IMR-90 (cell line): ENCODE results near the gene ACOX1. TPM values are rescaled to one million over a fixed set of nuclear protein-coding genes. Genes with fewer than 3 reads are reported as not detected.

Experiments used
- ATAC-seq: fragments of 200-7000 bp; cut with Tn5 transposase; 2 replicates; pipeline ENCODE4 v1.9.1; 2020; ENCODE audit warnings: low read depth, mild to moderate bottlenecking, moderate library complexity
- BruUV-seq: library from RNA; stranded (reverse); fragments of 400-500 nt; replicated peaks from 2 replicates; lab custom pipeline; 2021; lab: Mats Ljungman, UMichigan
- CTCF ChIA-PET: fragments of 300-600 bp; formaldehyde crosslinking; extraction: SDS; loops from one replicate; lab custom pipeline; 2021; ENCODE audit warnings: antibody characterized with exemption; lab: Yijun Ruan, JAX
- POLR2A ChIA-PET: fragments of 300-600 bp; sonication (Branson Sonifier 250); formaldehyde crosslinking; loops from one replicate; lab custom pipeline; 2022; ENCODE audit warnings: antibody characterized with exemption; ENCODE audit not compliant: unreplicated experiment; lab: Charles Lee
- DNase-seq: peaks from one replicate; pipeline ENCODE4 v3.0.0; 2013
- H2AFZ ChIP-seq: replicated peaks from 2 replicates; pipeline ENCODE3; 2013; ENCODE audit warnings: low read length, mild to moderate bottlenecking; ENCODE audit not compliant: poor library complexity
- H2AK5ac ChIP-seq: 2 replicates; pipeline ENCODE4 v1.6.1; 2013; ENCODE audit warnings: low read depth, low read length, inconsistent platforms
- H2AK9ac ChIP-seq: replicated peaks from 2 replicates; pipeline ENCODE3; 2013; ENCODE audit warnings: mild to moderate bottlenecking, low read depth, low read length, moderate library complexity; ENCODE audit not compliant: poor library complexity
- H2BK120ac ChIP-seq: 2 replicates; pipeline ENCODE4 v1.6.1; 2013; ENCODE audit warnings: low read depth, low read length, inconsistent platforms
- H2BK15ac ChIP-seq: 3 replicates; pipeline ENCODE4 v1.6.1; 2013; ENCODE audit warnings: low read depth, low read length, inconsistent platforms
- H2BK20ac ChIP-seq: 2 replicates; pipeline ENCODE4 v1.6.1; 2013; ENCODE audit warnings: low read depth, mild to moderate bottlenecking, inconsistent platforms, low read length, moderate library complexity
- H2BK5ac ChIP-seq: 2 replicates; pipeline ENCODE4 v1.6.1; 2013; ENCODE audit warnings: mild to moderate bottlenecking, low read depth, low read length, inconsistent platforms; ENCODE audit not compliant: poor library complexity, severe bottlenecking
- H3K14ac ChIP-seq: replicated peaks from 2 replicates; pipeline ENCODE4 v1.6.1; 2013; ENCODE audit warnings: low read depth, low read length, inconsistent platforms
- H3K18ac ChIP-seq: 2 replicates; pipeline ENCODE4 v1.6.1; 2013; ENCODE audit warnings: low read depth, low read length, control low read depth
- H3K23ac ChIP-seq: 2 replicates; pipeline ENCODE4 v1.6.1; 2013; ENCODE audit warnings: low read depth, low read length, inconsistent platforms
- H3K27ac ChIP-seq: 2 replicates; pipeline ENCODE4 v1.5.1; 2013; ENCODE audit warnings: mild to moderate bottlenecking, control low read depth, low read length; ENCODE audit not compliant: insufficient read depth
- H3K27me3 ChIP-seq: 2 replicates; pipeline ENCODE4 v1.6.1; 2013; ENCODE audit warnings: low read length; ENCODE audit not compliant: control insufficient read depth, insufficient read depth
- H3K36me3 ChIP-seq: 2 replicates; pipeline ENCODE4 v1.6.1; 2013; ENCODE audit warnings: low read length, mixed read lengths; ENCODE audit not compliant: control insufficient read depth, insufficient read depth
- H3K4ac ChIP-seq: 2 replicates; pipeline ENCODE4 v1.6.1; 2013; ENCODE audit warnings: low read depth, low read length, inconsistent platforms
- H3K4me1 ChIP-seq: 2 replicates; pipeline ENCODE4 v1.6.1; 2013; ENCODE audit warnings: low read length, mixed read lengths; ENCODE audit not compliant: control insufficient read depth, insufficient read depth
- H3K4me2 ChIP-seq: 2 replicates; pipeline ENCODE4 v1.6.1; 2013; ENCODE audit warnings: low read depth, mild to moderate bottlenecking, control low read depth, low read length, moderate library complexity
- H3K4me3 ChIP-seq: 2 replicates; pipeline ENCODE4 v1.5.1; 2013; ENCODE audit warnings: low read depth, mild to moderate bottlenecking, control low read depth, low read length, moderate library complexity; ENCODE audit not compliant: insufficient read depth
- H3K56ac ChIP-seq: 2 replicates; pipeline ENCODE4 v1.6.1; 2013; ENCODE audit warnings: low read length, inconsistent platforms; ENCODE audit not compliant: insufficient read depth; ENCODE audit errors: extremely low read depth
- H3K79me1 ChIP-seq, 2 experiments: 2 replicates each; pipeline ENCODE4 v1.6.1; 2013; ENCODE audit warnings: low read length in 2 of 2, inconsistent platforms in 1 of 2, low read depth in 1 of 2
- H3K9ac ChIP-seq: 2 replicates; pipeline ENCODE4 v1.6.1; 2013; ENCODE audit warnings: low read depth, low read length, control low read depth
- H3K9me1 ChIP-seq: 2 replicates; pipeline ENCODE4 v1.6.1; 2013; ENCODE audit warnings: low read length, inconsistent platforms; ENCODE audit not compliant: insufficient read depth
- H3K9me3 ChIP-seq: 2 replicates; pipeline ENCODE4 v1.6.1; 2013; ENCODE audit warnings: low read length; ENCODE audit not compliant: control insufficient read depth, insufficient read depth
- H4K20me1 ChIP-seq: 2 replicates; pipeline ENCODE4 v1.6.1; 2013; ENCODE audit warnings: low read length, inconsistent platforms; ENCODE audit not compliant: insufficient read depth
- H4K5ac ChIP-seq: 2 replicates; pipeline ENCODE4 v1.6.1; 2013; ENCODE audit warnings: mild to moderate bottlenecking, low read depth, low read length, control low read depth
- H4K8ac ChIP-seq, 2 experiments: 2 replicates each; pipeline ENCODE4 v1.6.1; 2013; ENCODE audit warnings: low read depth in 2 of 2, low read length in 2 of 2, control low read depth in 1 of 2, inconsistent platforms in 1 of 2
- H4K91ac ChIP-seq: 2 replicates; pipeline ENCODE4 v1.6.1; 2013; ENCODE audit warnings: low read depth, low read length, inconsistent platforms; ENCODE audit not compliant: insufficient read depth
- BHLHE40 ChIP-seq: fragments of 150-350 bp; IDR thresholded peaks from 2 replicates; pipeline ENCODE4 v1.6.1; 2016; ENCODE audit warnings: mild to moderate bottlenecking, low read depth, low read length
- RAD21 ChIP-seq: IDR thresholded peaks from 2 replicates; pipeline ENCODE4 v1.6.1; 2012; ENCODE audit warnings: low read length, improper control_type of control experiment
- WGBS, 2 experiments: methylation state at CpG; one replicate each; pipeline versions ENCODE4 v1.1.5 to v1.1.7; 2013; ENCODE audit warnings: missing lambda C conversion rate in 2 of 2; ENCODE audit not compliant: insufficient read length in 1 of 2; ENCODE audit errors: extremely low coverage in 2 of 2; 5-methylcytosine and 5-hydroxymethylcytosine counted together
- dilution Hi-C: fragments of 300-500 bp; cut with HindIII; formaldehyde crosslinking; loops from one replicate; pipeline ENCODE4 v1.14.3; 2018; ENCODE audit warnings: low sequenced_read_pairs; ENCODE audit not compliant: unreplicated experiment
- in situ Hi-C: fragments of 300-500 bp; cut with MboI; formaldehyde crosslinking; loops from 3 replicates; pipeline ENCODE4 v1.14.3; 2019; ENCODE audit warnings: low sequenced_read_pairs, inconsistent platforms, mixed read lengths
- intact Hi-C: fragments of 100-400 bp; cut with micrococcal nuclease; formaldehyde crosslinking; loops from 2 replicates; pipeline ENCODE4 v1.10.0; 2022
- polyA plus RNA-seq, 3 experiments: library from polyadenylated mRNA; depleted of rRNA; stranded (reverse); fragments of >200 nt; gene quantifications; 2 replicates each; pipeline ENCODE4 v1.2.3, GENCODE V29; 2012; ENCODE audit warnings: low replicate concordance in 1 of 3
- total RNA-seq: library from RNA; depleted of rRNA; stranded (reverse); fragments of >200 nt; gene quantifications from 2 replicates; pipeline ENCODE4 v1.2.3, GENCODE V29; 2012

The ACOX1 gene
- total and polyA plus RNA-seq, 2 of the 4 experiments (the other 2 are of a cell fraction), result 16.1 to 94.8 TPM

DNA sequence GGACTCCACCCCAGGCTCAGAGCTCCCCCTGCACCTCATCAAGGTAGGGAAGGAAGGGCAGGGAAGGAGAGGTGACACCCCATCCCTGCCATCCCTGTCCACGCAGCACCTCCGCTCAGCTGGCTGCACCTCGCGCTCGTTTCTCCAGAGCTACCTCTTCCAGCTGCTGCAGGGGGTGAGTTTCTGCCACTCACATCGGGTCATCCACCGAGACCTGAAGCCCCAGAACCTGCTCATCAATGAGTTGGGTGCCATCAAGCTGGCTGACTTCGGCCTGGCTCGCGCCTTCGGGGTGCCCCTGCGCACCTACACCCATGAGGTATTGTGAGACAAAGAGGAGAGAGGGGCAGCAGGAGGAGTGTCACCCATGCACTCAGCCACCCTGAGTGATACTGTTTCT is 23.1 kb upstream of the ACOX1 start:
- Histone ChIP-seq H2BK5ac (no peak overlapping the region), H3K18ac (no peak overlapping the region), H3K56ac (no peak overlapping the region), H2BK20ac (no peak overlapping the region), H3K9ac (no peak overlapping the region), H2BK15ac (no peak overlapping the region), H3K9me1 (0 out of 2 replicates have a peak, but pooled peaks cover 3% of the 10 kb centered on the region), H3K4me2 (no peak overlapping the region), H3K79me1 (peaks cover 0 to 6% of the 10 kb centered on the region in 2 experiments; a peak in 1 of 4 replicates), H2AFZ (no peak overlapping the region), H4K91ac (no peak overlapping the region), H2AK9ac (no peak overlapping the region), H3K27ac (no peak overlapping the region), H3K4me1 (peaks cover 10% of the 10 kb centered on the region), H4K20me1 (no peaks in the 10 kb centered on the region), H3K36me3 (peaks cover 3% of the 10 kb centered on the region; the same call in 1 of the 2 replicates), H3K23ac (no peak overlapping the region), H3K27me3 (no peaks in the 10 kb centered on the region), H2BK120ac (no peak overlapping the region), H3K4me3 (no peak overlapping the region), H4K8ac (no peak overlapping the region), H2AK5ac (no peak overlapping the region), H4K5ac (no peak overlapping the region), H3K4ac (no peak overlapping the region), H3K9me3 (no peaks in the 10 kb centered on the region), H3K14ac (no peak overlapping the region)
- intact Hi-C loops (no loop called here), in situ Hi-C loops (no loop called here), dilution Hi-C loops (no loop called here)
- WGBS, 2 experiments, result no CpG with 5 or more reads among the region's 12 CpGs
- no peak for ATAC-seq
- DNase-seq, result no peak
- ChIA-PET POLR2A (no interaction called here), CTCF (interaction anchor here (1.0 to 1.2 kb wide), 2 partner anchors 18 to 91 kb away, joined by 3 read pairs; no protein-coding TSS in a partner anchor)
- TF ChIP-seq RAD21 (no peak), BHLHE40 (no peak)
- no TSS peak for BruUV-seq
